GM19397 (cell line): ENCODE results near the gene VSIG2.

Source experiments
- ATAC-seq: cut with Tn5 transposase; IDR thresholded peaks from one replicate; pipeline ENCODE4 v1.9.1; 2021; ENCODE audit warnings: mild to moderate bottlenecking, moderate library complexity; ENCODE audit not compliant: unreplicated experiment

Gene VSIG2

GRCh38 chr11:124763156-124763947, 11.3 kb upstream of the VSIG2 start:
- ATAC-seq = no peak

GRCh38 chr11:124762624-124763155, 10.6 kb upstream of the VSIG2 start:
- no peak for ATAC-seq

DNA sequence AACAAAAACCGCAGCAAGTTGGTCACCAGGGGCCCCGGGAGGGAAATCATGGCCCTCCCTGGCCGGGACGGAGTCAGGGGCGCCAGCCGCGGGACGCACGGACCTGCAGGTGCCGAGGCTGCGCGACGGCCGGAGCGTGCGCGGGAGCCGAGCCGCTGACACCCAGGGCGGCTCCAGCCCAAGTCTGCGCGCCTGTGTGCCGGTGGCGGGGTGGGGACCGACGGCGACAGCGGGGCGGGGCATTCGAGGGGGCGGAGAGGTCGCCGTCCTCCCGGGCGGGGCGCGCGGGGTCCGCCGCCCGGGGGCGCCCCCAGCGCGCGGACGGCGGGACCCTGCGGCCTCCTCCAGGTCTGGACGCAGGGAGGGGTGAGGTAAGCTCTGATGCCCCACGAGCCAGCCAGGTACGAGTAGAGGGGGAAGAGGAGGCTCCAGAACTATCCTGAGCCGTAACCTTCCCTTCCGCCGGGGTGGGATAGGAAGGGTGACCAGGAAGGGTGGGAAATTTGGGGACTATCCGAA, 10.1 kb upstream of the VSIG2 start, which contains the start of gene ESAM:
Gene ESAM (minus strand): TSS at position 186 of the 519 bp plus-strand sequence. CDS start 136 bp downstream, at position 50.
- ATAC-seq = peak; percentile 56

DNA sequence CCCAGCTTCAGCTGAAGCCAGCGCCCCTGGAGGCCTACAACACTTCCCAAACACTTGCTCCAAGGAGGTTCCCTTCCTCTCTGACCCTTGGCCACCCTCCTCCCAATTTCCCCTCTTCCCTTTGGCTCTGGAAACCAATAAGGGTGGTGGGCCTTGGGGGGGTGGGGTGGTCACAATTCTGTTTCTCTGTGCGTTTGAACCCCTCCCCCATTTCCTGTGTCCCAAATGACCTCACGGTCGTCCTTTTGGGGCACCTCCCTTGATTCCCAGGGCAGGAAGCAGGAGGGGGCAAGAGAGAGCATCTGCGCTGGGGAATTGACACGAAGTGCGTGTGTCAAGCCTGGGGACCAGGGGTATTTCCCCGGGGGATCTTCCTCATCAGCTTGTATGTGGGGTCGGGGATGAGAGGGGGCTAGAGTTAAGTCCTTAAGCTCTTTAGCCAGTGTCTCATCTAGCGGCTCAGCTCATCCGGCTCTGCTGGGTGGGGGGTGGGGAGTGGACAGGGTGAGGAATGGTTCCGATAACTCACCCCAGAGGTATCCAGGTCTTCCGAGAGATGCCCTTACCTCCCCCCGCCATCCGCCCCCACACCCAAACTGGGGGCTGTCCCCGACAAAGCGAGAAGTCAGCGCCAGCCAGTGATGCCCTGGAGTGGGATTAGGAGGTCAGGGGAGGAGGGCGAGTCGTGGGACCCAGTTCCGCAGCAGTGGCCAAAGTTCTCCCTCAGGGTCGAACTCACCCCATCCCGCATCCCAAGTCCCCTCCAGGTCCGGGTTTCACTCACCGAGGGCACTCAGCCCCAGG, 9.4 kb upstream of the VSIG2 start:
- peak; percentile 0 for ATAC-seq

DNA sequence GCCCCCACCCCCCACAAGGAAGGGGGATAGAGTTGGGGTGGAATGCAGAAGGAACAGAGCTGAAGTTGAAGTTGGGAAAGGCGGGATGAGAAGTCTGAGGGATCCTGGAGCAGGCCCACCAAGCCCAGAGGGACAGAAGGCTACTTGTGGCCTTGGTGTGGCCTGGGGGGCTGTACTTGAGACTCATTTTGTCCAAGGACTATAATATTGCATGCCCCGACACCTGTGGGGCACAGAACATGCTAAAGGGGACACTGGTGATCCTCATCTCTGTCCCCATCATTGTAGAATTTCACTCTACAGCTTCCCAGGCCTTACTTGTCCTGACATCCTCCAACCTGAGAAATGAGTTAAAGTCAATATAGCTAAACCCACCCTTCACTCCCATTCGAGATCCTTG, 8.8 kb upstream of the VSIG2 start:
- ATAC-seq = no peak

GRCh38 chr11:124760205-124760652, 8.2 kb upstream of the VSIG2 start:
- ATAC-seq = peak; percentile 19

- peak; percentile 1 for ATAC-seq
These were observed 7.5 kb upstream of the VSIG2 start for GRCh38 chr11:124759266-124760204.

DNA sequence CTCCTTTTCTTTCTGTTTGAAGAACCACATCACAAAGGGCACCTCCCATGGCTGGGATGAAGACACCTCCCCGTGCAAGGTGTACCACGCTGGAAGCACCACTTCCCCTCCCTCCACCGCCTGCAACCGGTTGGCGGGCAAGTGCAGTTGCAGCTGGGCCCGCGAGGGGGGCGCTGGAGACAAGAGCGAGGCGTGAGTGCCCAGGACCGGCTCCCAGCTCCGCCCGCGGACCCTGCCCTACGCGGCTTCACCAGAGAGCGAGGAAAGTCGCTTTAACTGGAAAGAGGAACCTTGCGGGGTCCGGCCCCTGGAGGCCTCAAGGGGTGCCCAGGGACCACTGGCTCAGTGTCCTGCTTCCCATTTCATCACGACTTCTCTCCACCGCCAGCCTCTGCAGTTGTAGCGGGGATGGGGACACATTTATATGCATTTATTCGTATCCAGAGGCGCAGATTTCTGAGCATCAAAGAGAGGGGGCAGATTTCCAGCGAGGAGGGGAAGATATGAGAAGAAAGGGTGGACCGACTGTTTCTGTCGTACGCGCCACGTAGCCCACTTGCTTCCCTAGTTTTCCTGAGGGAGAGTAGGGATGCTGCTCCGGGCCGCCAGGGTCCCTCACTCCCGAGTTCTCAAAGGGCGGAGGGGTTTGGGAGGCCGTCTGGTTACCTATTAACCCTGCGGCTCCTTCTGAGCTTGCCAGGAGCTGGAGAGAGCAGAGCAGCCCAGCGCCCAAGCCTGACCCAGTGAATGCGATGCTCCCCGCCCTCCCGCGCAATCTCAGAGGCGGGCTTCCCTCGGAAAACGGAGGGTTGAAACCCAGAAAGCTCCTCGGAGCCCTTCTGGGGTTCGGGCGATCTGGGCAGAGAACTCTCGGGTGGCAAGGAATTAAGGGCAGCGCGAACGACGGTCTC, 6.6 kb upstream of the VSIG2 start:
- peak; percentile 49 for ATAC-seq

- no peak for ATAC-seq
These were observed 5.3 kb upstream of the VSIG2 start for GRCh38 chr11:124757320-124757719.

GRCh38 chr11:124756753-124757227, 4.7 kb upstream of the VSIG2 start:
- ATAC-seq = no peak

- no peak for ATAC-seq
These were observed 4.1 kb upstream of the VSIG2 start for GRCh38 chr11:124756033-124756752.

DNA sequence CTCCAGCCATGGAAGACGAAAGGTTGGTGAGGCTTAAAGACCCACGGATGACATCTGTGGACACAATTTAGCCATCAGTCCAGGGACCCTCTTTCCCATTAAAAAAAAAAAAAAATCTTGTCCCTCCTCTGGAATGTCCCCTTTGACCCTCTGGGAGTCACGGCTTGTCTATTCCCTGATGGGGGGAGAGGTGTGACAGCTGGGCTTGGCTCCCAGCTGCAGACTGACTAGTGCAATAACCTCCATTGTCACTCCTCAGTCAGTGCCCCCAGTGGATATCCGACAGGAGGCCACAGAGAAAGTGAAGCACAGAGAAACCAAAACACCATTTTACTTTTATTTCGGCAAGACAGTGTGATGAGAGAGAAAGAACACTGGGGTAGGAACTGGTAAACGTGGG, 2.7 kb upstream of the VSIG2 start:
- ATAC-seq = no peak

GRCh38 chr11:124754309-124754708, 2.3 kb upstream of the VSIG2 start:
- no peak for ATAC-seq

DNA sequence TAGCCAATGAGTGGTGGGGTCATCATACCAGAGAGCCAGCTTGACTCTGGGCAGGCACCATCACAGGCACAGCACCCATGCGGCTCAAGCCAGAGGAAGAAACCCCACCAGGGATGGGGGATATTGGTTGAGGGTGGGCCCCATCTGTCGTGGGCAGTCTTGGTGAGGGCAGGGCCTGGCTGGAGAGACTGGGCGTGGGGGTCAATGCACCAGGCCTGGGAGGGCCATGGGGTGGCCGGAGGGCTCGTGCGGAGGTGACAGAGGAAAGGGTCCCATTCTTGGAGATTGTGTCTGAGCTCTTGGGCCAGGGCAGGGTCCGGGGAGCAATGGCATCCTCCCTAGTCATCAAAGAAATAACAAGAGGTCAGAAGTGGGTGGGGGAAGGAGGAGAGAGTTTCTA, 1.6 kb upstream of the VSIG2 start:
- no peak for ATAC-seq

DNA sequence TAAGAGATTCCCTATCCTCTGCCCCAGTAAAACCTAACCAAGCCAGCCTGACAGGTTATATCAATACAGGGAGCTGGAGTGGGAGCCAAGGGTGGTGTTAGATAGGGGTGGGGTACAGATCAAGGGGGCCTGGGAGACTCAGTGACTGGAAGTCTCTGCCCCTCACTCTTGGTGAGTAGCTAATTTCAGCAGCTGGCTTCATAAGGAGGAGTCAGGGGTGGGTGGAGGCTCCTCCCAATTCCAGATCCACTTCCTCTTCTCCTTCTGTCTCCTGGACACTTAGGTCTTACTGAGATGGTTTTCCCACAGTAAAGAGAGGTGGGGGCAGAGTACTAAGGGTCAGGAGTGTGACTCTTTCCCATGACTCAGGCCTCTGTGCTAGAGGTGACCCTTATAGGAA, 1.1 kb upstream of the VSIG2 start:
- ATAC-seq = no peak

- no peak for ATAC-seq
These were observed 532 bp upstream of the VSIG2 start for GRCh38 chr11:124752471-124753102.

- no peak for ATAC-seq
These were observed 689 bp downstream of the VSIG2 start for GRCh38 chr11:124751391-124751740.

DNA sequence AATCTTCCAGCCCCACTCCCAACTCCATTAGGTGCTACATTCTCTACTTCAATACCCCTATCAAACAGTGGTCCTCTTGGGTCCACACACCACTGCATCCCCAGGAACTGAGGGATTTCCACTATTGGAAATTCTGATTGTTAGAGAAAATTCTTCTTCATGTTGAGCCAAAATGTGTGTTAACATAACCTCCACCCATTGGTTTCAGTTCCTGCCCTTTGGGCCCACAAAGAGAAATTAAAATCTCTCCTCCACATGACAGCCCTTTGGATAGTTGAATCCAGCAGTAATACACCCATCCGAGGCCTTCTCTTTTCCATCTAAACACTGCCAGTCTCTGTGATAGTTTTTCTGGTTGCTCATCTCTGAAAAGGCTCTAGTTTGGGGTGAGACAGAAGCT, 2.1 kb downstream of the VSIG2 start:
- no peak for ATAC-seq
